IPS DF 6.9 (cell line): ENCODE results near the gene FGD6.

Experiments used
- DNase-seq: peaks from one replicate; pipeline ENCODE4 v3.0.0-alpha.2; 2013; ENCODE audit warnings: low read depth, low spot score
- H3K27ac ChIP-seq: one replicate; pipeline ENCODE4 v1.5.1; 2013; ENCODE audit warnings: low read length, control low read depth
- H3K27me3 ChIP-seq: 2 replicates; pipeline ENCODE4 v1.6.1; 2013; ENCODE audit warnings: mild to moderate bottlenecking, low read length; ENCODE audit not compliant: control insufficient read depth, insufficient read depth
- H3K36me3 ChIP-seq: 2 replicates; pipeline ENCODE4 v1.6.1; 2013; ENCODE audit warnings: low read length; ENCODE audit not compliant: control insufficient read depth, insufficient read depth
- H3K4me1 ChIP-seq: 2 replicates; pipeline ENCODE4 v1.6.1; 2013; ENCODE audit warnings: low read length; ENCODE audit not compliant: control insufficient read depth, insufficient read depth
- H3K4me3 ChIP-seq: 2 replicates; pipeline ENCODE4 v1.5.1; 2013; ENCODE audit warnings: mild to moderate bottlenecking, low read length
- H3K9me3 ChIP-seq: 2 replicates; pipeline ENCODE4 v1.6.1; 2013; ENCODE audit warnings: low read length, inconsistent platforms; ENCODE audit not compliant: control insufficient read depth, insufficient read depth
- WGBS: extraction: QIAGEN DNeasy Blood & Tissue Kit; methylation state at CpG from one replicate; pipeline ENCODE4 v1.1.7; 2013; ENCODE audit warnings: mixed read lengths, missing lambda C conversion rate; ENCODE audit not compliant: insufficient read length, insufficient coverage; 5-methylcytosine and 5-hydroxymethylcytosine counted together

Gene FGD6

DNA sequence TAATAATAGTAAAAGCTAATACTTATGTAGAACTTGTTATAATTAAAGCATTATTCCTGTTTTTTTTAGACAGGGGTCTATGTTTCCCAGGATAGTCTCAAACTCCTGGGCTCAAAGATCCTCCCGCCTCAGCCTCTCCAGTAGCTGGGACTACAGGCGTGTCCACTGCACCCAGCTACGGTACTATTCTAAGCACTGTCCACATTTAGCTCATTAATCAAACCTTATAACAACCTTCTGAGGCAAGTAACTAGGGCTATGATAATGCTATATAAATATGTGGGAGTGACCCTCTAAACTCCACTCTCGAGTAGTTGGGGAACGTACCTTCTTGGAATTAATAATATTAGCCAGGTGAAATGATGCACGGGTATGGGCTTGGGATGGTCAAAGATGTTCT lies 83.2 kb downstream of the FGD6 start:
- Histone ChIP-seq H3K27ac (no peak overlapping the region), H3K4me1 (no peaks in the 10 kb centered on the region), H3K9me3 (no peaks in the 10 kb centered on the region), H3K27me3 (no peaks in the 10 kb centered on the region), H3K36me3 (peaks cover 3% of the 10 kb centered on the region; the same call in 1 of the 2 replicates), H3K4me3 (no peak overlapping the region)
- WGBS, result no CpG with 5 or more reads among the region's 6 CpGs
- no peak for DNase-seq

- Histone ChIP-seq H3K4me1 (no peaks in the 10 kb centered on the region), H3K27ac (no peak overlapping the region), H3K36me3 (peaks cover 3% of the 10 kb centered on the region; the same call in 1 of the 2 replicates), H3K9me3 (no peaks in the 10 kb centered on the region), H3K27me3 (no peaks in the 10 kb centered on the region), H3K4me3 (no peak overlapping the region)
- no peak for DNase-seq
- no CpG with 5 or more reads among the region's 10 CpGs for WGBS
These were observed 85.5 kb downstream of the FGD6 start for GRCh38 chr12:95131589-95132340.

GRCh38 chr12:95130096-95130495 lies 87.2 kb downstream of the FGD6 start:
- Histone ChIP-seq H3K27me3 (no peaks in the 10 kb centered on the region), H3K4me3 (no peak overlapping the region), H3K27ac (no peak overlapping the region), H3K36me3 (peaks cover 3% of the 10 kb centered on the region; the same call in 1 of the 2 replicates), H3K4me1 (no peaks in the 10 kb centered on the region), H3K9me3 (no peaks in the 10 kb centered on the region)
- WGBS, result no CpG with 5 or more reads among the region's 1 CpG
- no peak for DNase-seq

DNA sequence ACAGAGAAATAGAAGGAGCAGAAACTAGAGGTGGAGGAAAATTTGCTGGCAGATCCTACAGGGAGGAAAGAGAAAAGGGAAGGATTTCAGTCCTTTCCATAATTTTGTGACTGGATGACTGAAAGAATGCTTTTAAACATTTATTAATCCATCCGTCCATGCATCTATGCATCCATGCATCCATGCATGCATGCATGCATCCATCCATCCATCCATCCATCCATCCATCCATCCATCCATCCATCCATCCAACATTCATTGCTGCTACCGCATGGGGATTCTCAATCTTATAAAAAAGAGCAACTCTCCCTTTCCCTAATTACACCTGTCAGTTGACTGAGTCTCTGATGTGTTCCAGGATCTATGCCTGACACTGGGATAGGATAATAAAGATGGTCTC lies 88.2 kb downstream of the FGD6 start:
- no peak overlapping the region for H3K27ac ChIP-seq
- no peaks in the 10 kb centered on the region; the same call in 1 of the 2 replicates for H3K36me3 ChIP-seq
- no peaks in the 10 kb centered on the region for H3K9me3 ChIP-seq
- H3K4me1 ChIP-seq, result no peaks in the 10 kb centered on the region
- no peaks in the 10 kb centered on the region for H3K27me3 ChIP-seq
- WGBS, result no CpG with 5 or more reads among the region's 2 CpGs
- DNase-seq, result no peak
- no peak overlapping the region for H3K4me3 ChIP-seq

DNA sequence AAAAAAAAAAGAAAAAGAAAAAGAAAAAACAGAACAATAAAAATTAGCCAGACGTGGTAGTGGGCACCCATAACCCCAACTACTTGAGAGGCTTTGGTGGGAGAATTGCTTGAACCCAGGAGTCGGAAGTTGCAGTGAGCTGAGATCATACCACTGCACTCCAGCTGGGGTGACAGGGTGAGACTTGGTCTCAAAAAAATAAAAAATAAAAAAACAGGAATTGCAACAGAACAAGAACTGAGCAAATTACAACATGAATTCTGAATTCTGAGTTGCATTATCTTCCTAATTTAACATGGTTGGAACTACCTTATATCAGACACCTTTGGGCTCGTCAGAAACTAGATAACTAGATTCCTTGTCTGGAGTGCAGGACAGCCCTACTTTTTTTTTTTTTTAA lies 90.5 kb downstream of the FGD6 start:
- no peak for DNase-seq
- no peaks in the 10 kb centered on the region for H3K9me3 ChIP-seq
- WGBS, result no CpG with 5 or more reads among the region's 3 CpGs
- H3K4me1 ChIP-seq, result no peaks in the 10 kb centered on the region
- no peaks in the 10 kb centered on the region; the same call in 1 of the 2 replicates for H3K36me3 ChIP-seq
- H3K27ac ChIP-seq, result no peak overlapping the region
- H3K27me3 ChIP-seq, result no peaks in the 10 kb centered on the region
- H3K4me3 ChIP-seq, result no peak overlapping the region

GRCh38 chr12:95126076-95126475 lies 91.2 kb downstream of the FGD6 start:
- H3K4me1 ChIP-seq, result no peaks in the 10 kb centered on the region
- no peak overlapping the region for H3K27ac ChIP-seq
- WGBS, result no CpG with 5 or more reads among the region's 2 CpGs
- H3K27me3 ChIP-seq, result no peaks in the 10 kb centered on the region
- no peak for DNase-seq
- no peaks in the 10 kb centered on the region for H3K9me3 ChIP-seq
- H3K4me3 ChIP-seq, result no peak overlapping the region
- no peaks in the 10 kb centered on the region; the same call in 1 of the 2 replicates for H3K36me3 ChIP-seq

DNA sequence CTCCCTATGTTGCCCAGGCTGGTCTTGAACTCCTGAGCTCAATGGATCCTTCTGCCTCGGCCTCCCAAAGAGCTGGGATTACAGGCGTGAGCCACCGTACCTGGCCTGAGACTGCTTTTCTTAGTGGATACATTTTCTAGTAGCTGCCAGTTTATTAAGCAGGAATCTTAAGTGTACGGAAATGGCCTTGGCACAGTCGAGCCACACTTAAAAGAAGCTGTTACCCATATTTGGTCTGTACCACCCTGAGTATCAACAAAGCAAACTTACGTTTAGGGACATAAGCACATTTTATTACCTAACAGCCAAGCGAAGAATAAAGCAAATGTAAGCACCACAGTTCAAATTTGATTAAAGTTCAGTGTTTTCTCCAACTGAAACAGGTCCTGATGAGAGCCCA lies 93.2 kb downstream of the FGD6 start:
- no peak for DNase-seq
- Histone ChIP-seq H3K36me3 (no peaks in the 10 kb centered on the region; the same call in 1 of the 2 replicates), H3K27me3 (no peaks in the 10 kb centered on the region), H3K27ac (no peak overlapping the region), H3K4me3 (no peak overlapping the region), H3K9me3 (no peaks in the 10 kb centered on the region), H3K4me1 (no peaks in the 10 kb centered on the region)
- no CpG with 5 or more reads among the region's 7 CpGs for WGBS

DNA sequence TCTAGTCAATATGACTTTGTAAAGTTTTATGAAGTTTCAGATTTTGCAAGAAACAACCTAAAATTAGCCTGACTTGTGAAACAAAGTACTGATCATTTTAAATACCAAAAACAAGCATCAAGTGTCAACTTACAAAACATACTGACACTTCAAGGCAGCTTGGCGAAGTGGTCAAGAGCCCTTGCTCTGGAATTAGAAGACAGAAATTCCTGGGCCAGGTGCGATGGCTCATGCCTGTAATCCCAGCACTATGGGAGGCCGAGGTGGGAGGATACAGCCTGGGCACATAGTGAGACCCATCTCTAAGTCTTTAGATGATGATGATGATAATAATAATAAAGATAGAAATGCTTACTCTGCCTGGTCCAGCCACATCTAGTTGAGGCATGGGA lies 98.5 kb downstream of the FGD6 start:
- Histone ChIP-seq H3K9me3 (no peaks in the 10 kb centered on the region), H3K27ac (no peak overlapping the region), H3K4me1 (no peaks in the 10 kb centered on the region), H3K4me3 (no peak overlapping the region), H3K27me3 (no peaks in the 10 kb centered on the region), H3K36me3 (no peaks in the 10 kb centered on the region)
- DNase-seq, result no peak
- no CpG with 5 or more reads among the region's 3 CpGs for WGBS

GRCh38 chr12:95118138-95118787 lies 99.0 kb downstream of the FGD6 start:
- H3K9me3 ChIP-seq, result no peaks in the 10 kb centered on the region
- DNase-seq, result no peak
- WGBS, result no CpG with 5 or more reads among the region's 4 CpGs
- H3K27me3 ChIP-seq, result no peaks in the 10 kb centered on the region
- H3K36me3 ChIP-seq, result no peaks in the 10 kb centered on the region
- H3K27ac ChIP-seq, result no peak overlapping the region
- no peak overlapping the region for H3K4me3 ChIP-seq
- no peaks in the 10 kb centered on the region for H3K4me1 ChIP-seq

GRCh38 chr12:95117178-95117599 lies 100.1 kb downstream of the FGD6 start:
- DNase-seq, result no peak
- H3K4me1 ChIP-seq, result no peaks in the 10 kb centered on the region
- no peaks in the 10 kb centered on the region for H3K36me3 ChIP-seq
- no peak overlapping the region for H3K27ac ChIP-seq
- no CpG with 5 or more reads among the region's 2 CpGs for WGBS
- H3K4me3 ChIP-seq, result no peak overlapping the region
- H3K27me3 ChIP-seq, result no peaks in the 10 kb centered on the region
- no peaks in the 10 kb centered on the region for H3K9me3 ChIP-seq
